ENCODE data around the gene A1BG. TPM values are rescaled to one million over a fixed set of nuclear protein-coding genes. Genes with fewer than 3 reads are reported as not detected.

Gene A1BG, protein sequence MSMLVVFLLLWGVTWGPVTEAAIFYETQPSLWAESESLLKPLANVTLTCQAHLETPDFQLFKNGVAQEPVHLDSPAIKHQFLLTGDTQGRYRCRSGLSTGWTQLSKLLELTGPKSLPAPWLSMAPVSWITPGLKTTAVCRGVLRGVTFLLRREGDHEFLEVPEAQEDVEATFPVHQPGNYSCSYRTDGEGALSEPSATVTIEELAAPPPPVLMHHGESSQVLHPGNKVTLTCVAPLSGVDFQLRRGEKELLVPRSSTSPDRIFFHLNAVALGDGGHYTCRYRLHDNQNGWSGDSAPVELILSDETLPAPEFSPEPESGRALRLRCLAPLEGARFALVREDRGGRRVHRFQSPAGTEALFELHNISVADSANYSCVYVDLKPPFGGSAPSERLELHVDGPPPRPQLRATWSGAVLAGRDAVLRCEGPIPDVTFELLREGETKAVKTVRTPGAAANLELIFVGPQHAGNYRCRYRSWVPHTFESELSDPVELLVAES
- 7.6 and 7.7 TPM in 2 replicates for total RNA-seq

DNA sequence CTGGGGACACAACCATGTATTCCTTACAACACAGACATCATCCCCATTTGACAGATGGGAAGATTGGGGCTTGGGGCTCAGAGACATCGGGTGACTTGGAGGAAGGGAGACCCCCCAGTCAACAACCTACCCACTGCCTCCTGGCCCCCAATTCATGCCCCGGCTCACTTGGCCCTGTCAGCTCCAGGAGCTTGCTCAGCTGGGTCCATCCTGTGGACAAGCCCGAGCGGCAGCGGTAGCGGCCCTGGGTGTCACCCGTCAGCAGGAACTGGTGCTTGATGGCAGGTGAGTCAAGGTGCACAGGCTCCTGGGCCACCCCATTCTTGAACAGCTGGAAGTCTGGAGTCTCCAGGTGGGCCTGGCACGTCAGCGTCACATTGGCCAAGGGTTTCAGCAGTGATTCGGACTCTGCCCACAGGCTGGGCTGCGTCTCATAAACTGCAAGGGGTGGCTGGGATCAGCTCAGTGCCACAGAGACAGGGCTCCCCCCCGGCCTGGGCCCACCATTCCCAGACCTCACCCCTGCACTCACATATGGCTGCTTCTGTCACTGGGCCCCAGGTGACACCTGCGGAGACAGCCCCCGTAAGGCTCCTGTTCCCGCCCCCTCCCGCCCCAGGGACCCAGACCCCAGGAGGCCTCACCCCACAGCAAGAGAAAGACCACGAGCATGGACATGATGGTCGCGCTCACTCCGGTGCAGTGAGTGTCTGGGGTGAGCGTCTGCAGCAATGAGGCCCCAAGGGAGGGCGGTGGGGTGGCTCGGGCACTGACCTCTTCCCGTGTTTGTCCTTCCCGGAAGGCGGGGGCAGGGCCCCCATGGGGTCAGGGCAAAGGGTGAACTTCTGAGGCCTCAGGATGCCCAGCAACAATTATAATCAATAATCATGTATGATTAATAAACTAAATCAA is at the start of gene A1BG:
A1BG (minus strand) TSS at position 733 of the 912 bp plus-strand sequence; CDS start at position 678, 55 bp downstream.
- Mint-ChIP-seq H3K27me3 (no peaks in the 10 kb centered on the region), H3K36me3 (ENCODE audit: low read depth) (peaks cover 9% of the 10 kb centered on the region), H3K27ac (no peak within 1 kb of the TSS), H3K9me3 (no peaks in the 10 kb centered on the region), H3K4me3 (no peak within 1 kb of the TSS), H3K4me1 (peaks cover 14% of the 10 kb centered on the region)
- DNase-seq = no peak
- intact Hi-C loops (cut with micrococcal nuclease) = no loop called here

DNA sequence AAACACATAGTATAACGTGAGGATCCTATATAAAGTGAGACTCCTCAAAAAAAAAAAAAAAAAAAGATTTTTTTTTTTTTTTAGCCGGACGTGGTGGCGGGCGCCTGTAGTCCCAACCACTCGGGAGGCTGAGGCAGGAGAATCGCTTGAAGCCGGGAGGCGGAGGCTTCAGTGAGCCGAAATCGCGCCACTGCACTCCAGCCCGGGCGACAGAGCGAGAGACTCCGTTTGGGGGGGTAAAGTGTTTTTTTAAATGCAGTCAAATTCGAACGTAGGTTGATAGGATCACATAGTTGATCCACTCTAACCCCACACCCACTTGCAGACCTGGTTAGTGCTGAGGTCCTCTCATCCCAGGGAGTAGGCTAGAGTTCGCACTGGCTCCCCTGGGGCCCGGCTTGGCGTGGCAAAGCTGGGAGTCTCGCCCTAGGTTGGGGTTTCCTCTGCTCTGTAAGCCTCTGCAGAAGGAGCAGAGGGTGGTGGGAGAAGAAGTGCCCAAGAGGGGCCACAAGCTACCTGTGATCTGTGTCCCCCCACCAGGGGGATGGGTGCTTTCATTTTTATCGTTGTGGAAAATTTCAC is 48.6 kb upstream of the A1BG start:
- peak; percentile 72 for DNase-seq
- Mint-ChIP-seq H3K4me1 (peaks cover 15% of the 10 kb centered on the region), H3K36me3 (ENCODE audit: low read depth) (peaks cover 4% of the 10 kb centered on the region), H3K27me3 (peaks cover 7% of the 10 kb centered on the region), H3K27ac (no peak overlapping the region), H3K9me3 (no peaks in the 10 kb centered on the region), H3K4me3 (peak overlapping the region; percentile 91)
- intact Hi-C loops (cut with micrococcal nuclease) = loop anchor here (1.0 to 2.0 kb wide), 6 partner anchors 15 to 117 kb away; partner anchors contain the start of genes RPS5, ZBTB45, ZNF446 and ZNF497

DNA sequence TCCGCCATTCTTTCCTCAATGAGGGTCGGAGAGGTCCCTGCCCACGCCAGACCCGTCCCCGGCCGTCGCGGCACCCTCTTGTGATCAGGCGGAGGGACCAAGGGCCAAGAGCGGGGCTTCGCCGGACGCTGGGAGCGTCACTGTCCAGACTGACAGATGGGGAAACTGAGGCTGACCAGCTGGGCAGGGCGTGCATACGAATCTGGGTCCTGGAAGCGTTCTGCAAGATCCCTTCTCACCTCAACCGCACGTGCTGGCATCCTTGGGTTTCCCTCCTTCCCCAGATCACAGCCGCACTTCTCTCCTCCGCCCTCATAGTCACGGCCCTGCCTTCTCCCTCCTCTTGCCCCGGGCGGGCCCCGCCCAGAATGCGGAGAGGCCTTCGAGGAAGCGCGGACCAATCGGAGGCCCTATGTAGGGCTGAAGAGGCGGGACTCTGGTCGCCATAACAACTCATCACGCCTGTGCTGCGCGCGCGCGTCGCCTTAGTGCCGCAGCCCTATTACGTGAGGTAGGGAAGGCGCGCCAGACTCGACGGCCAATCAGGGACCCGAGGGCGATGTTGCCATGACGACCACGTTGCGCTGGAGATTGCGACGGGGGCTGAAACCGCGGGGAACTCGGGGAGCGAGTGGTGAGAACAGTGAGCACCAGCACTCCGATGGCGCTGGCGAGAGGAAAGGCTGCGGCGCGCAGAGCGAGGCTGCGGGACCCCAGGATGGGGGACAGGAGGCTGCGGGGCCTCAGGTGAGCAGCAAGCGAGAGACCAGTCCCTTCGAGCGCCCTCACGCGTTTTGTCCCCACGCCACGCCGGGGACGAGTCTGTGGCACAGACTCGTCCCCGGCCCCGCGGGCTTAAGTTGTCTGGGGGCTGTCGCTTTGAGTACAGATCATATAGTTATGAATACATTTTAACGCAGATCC is 47.9 kb upstream of the A1BG start:
- H3K4me3 Mint-ChIP-seq = peak overlapping the region; percentile 91
- H3K27me3 Mint-ChIP-seq = peaks cover 7% of the 10 kb centered on the region
- peaks cover 3% of the 10 kb centered on the region for H3K36me3 Mint-ChIP-seq (ENCODE audit: low read depth)
- H3K27ac Mint-ChIP-seq = peak overlapping the region; percentile 90
- peak; percentile 100 for DNase-seq
- peaks cover 10% of the 10 kb centered on the region for H3K4me1 Mint-ChIP-seq
- intact Hi-C loops (cut with micrococcal nuclease) = loop anchor here (1.0 to 2.0 kb wide), 6 partner anchors 14 to 118 kb away; partner anchors contain the start of genes RPS5, ZBTB45, ZNF446 and ZNF497
- no peaks in the 10 kb centered on the region for H3K9me3 Mint-ChIP-seq

DNA sequence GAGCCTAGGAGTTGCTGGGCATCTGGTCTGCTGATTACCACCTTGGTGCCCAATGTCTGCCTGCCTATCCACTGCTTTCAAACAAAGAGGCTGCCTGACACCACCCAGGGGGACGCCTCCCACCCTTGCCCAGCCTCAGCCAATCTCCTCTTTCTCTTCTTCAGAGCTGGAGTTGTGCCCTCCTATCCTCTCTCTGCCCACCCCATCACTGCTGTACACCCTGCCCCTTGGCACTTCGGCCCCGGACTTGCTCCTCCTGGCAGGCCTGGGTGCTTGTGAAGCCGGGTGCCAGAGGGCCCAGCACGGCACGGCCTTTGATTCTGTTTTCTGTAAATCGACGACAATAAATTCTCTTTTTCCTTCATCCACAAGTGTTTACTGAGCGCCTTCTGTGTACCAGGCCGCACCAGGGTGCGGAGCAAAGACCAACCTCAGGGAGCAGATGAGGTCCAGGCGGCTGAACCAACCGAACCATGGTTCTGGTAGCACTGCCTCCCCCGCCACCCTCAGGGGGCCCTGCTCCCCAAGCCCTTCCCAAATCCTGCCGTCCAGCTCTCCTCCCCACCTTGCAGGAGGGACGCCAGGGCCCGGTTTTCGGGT is 47.1 kb upstream of the A1BG start:
- Mint-ChIP-seq H3K36me3 (ENCODE audit: low read depth) (peaks cover 8% of the 10 kb centered on the region), H3K4me3 (peak overlapping the region; percentile 91), H3K9me3 (no peaks in the 10 kb centered on the region), H3K27ac (no peak overlapping the region), H3K27me3 (peaks cover 7% of the 10 kb centered on the region), H3K4me1 (peaks cover 13% of the 10 kb centered on the region)
- peak; percentile 64 for DNase-seq
- intact Hi-C loops (cut with micrococcal nuclease) = loop anchor here (2.0 kb wide), 1 partner anchor 118 kb away; the partner anchor contains the start of gene ZBTB45

DNA sequence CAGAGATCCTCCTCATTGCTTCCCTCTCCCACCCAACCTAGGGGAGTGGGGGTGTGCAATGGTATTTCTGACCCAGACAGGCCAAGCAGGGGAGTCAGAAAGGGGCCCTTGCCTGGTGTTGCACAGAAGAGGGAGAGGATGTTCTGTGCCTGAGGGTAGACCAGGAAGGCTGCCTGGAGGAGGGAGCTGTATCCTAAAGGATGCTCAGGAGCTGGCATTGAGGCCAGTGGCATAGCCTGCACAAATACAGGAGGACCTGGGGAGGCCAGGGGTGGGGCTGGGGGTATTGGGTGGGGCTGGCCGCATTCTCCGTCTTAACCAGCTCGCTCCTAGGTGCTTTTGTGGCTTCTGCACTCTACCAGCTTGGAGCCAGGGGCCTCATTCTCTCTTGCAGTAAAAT is 46.6 kb upstream of the A1BG start:
- no peak overlapping the region for H3K27ac Mint-ChIP-seq
- no peaks in the 10 kb centered on the region for H3K9me3 Mint-ChIP-seq
- peaks cover 7% of the 10 kb centered on the region for H3K27me3 Mint-ChIP-seq
- peak overlapping the region; percentile 91 for H3K4me3 Mint-ChIP-seq
- intact Hi-C loops (cut with micrococcal nuclease) = loop anchor here (2.0 kb wide), 1 partner anchor 119 kb away; the partner anchor contains the start of gene ZBTB45
- DNase-seq = no peak
- H3K4me1 Mint-ChIP-seq = peaks cover 14% of the 10 kb centered on the region
- peaks cover 11% of the 10 kb centered on the region for H3K36me3 Mint-ChIP-seq (ENCODE audit: low read depth)

DNA sequence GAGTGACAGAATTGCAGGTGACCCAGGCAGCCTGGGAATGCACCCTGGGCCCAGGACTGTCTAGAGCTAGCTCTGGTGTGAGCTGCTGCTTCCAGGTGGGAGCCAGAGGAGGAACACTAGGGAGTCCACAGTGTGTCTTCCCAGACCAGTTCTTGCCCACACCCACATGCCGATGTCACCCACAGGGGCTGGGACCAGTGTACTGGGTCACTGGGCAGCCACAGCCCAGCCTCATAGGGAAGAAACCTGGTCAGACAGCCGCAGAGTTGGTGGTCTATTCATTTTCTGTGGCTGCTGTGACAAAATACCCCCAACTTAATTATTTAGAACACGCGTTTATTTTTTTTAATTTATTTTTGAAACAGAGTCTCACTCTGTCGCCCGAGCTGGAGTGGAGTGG is 45.3 kb upstream of the A1BG start:
- H3K36me3 Mint-ChIP-seq (ENCODE audit: low read depth) = peaks cover 23% of the 10 kb centered on the region
- no peaks in the 10 kb centered on the region for H3K9me3 Mint-ChIP-seq
- intact Hi-C loops (cut with micrococcal nuclease) = no loop called here
- H3K27me3 Mint-ChIP-seq = peaks cover 7% of the 10 kb centered on the region
- H3K27ac Mint-ChIP-seq = no peak overlapping the region
- no peak for DNase-seq
- peaks cover 17% of the 10 kb centered on the region for H3K4me1 Mint-ChIP-seq
- H3K4me3 Mint-ChIP-seq = no peak overlapping the region

DNA sequence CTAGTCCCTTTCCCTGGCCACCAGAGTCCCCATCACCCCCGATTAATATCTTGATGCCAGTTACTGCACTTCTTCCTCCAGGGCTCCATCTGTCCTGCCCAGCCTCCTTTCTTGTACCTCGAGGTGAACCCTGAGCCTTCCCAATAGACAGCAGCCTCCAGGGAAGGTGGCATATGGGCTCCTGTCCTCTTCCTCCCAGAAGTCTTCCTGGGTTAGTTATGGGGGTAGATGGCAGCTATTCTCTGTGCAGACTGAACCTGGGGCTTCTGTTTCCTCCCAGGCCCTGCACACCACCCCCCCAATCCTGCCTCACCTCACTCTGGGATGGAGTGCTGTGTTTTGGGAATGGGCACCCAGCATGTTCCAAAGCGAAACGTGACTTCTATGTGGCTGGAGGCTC is 44.8 kb upstream of the A1BG start:
- Mint-ChIP-seq H3K27me3 (peaks cover 7% of the 10 kb centered on the region), H3K4me1 (peaks cover 15% of the 10 kb centered on the region), H3K27ac (no peak overlapping the region), H3K36me3 (ENCODE audit: low read depth) (peaks cover 26% of the 10 kb centered on the region), H3K4me3 (no peak overlapping the region), H3K9me3 (no peaks in the 10 kb centered on the region)
- DNase-seq = no peak
- intact Hi-C loops (cut with micrococcal nuclease) = no loop called here

DNA sequence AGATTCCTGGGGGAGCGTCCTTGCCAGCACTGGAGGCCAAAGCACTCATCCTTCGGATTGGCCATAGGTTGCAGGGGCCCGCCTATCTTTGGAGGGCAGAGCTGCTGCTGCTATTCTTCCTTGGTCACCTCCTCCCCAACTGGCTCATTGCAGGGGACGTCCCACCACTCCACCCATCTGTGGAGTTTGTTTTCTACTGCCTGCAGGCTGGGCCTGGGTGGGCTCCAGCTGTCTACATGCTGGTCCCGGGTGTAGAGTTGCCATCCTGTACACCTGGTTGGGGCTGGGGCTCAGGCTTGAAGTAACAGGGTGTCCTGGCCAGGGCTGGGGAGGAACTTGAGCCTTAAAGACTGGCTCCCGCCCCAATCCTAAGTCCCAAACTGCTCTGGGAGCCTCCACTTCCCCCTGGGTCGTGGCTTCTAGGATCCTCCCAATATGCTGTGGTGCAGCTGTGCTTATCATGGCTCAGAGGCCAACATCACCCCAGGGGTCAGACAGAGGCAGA is 44.3 kb upstream of the A1BG start:
- Mint-ChIP-seq H3K36me3 (ENCODE audit: low read depth) (peaks cover 31% of the 10 kb centered on the region), H3K4me3 (no peak overlapping the region), H3K27me3 (peaks cover 7% of the 10 kb centered on the region), H3K9me3 (no peaks in the 10 kb centered on the region), H3K27ac (no peak overlapping the region), H3K4me1 (peaks cover 14% of the 10 kb centered on the region)
- intact Hi-C loops (cut with micrococcal nuclease) = no loop called here
- no peak for DNase-seq

DNA sequence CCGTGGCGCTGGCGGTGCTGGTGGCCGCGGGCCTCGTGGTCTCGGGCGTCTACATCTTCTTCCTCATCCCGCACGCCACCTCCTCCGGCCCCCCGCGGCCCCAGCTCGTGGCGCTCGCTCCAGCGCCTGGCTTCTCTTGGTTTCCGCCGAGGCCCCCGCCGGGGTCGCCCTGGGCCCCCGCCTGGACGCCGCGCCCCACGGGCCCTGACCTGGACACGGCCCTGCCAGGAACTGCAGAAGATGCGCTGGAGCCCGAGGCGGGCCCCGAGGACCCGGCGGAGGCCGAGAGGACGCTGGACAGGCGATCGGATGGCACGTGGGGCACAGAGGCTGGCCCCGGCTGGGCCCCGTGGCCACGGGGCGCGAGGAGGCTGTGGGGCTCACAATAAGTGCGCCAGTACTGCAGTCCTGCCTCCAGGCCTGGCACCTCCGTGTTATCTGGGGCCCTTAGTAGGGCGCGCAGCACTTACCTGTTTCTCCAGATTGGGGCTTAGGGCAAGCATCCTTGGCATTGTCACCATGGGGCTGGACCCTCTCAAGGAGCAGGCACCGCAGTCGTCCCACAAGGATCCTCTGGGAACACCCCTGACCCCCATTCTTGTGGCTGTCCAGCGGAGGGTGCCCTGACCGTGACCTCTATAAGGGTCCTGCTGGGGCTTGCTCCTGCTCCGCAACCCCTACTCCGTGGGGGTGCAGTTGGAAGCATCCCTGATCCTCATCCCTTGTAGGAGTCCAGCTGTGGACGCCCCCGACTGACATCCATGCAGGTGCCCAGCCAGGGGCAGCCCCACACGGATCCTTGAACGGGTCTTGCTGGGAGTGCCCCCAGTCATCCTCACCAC is 43.6 kb upstream of the A1BG start:
- Mint-ChIP-seq H3K27me3 (peaks cover 7% of the 10 kb centered on the region), H3K27ac (no peak overlapping the region), H3K4me1 (peaks cover 14% of the 10 kb centered on the region), H3K36me3 (ENCODE audit: low read depth) (peaks cover 35% of the 10 kb centered on the region), H3K9me3 (no peaks in the 10 kb centered on the region), H3K4me3 (no peak overlapping the region)
- no peak for DNase-seq
- intact Hi-C loops (cut with micrococcal nuclease) = no loop called here

DNA sequence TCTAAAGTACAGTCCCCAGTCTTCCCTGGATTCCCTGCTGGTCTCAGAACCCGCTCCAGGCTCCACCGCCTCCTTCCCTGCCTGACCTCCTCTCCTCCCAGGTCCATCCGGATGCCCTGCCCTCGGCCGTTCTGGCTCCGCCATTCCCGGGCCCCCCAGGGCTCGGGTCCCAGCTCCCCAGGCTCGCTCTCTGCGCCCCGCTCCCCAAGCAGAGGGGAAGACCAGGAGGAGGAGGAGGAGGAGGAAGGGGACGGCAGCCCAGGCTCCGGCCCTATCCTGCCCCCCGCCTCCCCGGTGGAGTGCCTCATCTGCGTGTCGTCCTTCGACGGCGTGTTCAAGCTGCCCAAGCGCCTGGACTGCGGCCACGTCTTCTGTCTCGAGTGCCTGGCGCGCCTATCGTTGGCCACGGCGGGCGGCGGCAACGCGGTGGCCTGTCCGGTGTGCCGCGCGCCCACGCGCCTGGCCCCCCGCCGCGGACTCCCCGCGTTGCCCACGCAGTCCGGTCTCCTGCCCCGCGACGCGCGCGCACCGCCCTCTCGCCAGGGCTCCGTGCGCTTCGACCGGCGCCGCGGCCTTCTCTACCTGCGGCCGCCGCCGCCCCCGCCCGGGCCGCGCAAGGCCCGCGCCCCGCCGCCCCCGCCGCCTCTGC is 42.8 kb upstream of the A1BG start:
- H3K9me3 Mint-ChIP-seq = no peaks in the 10 kb centered on the region
- no peak overlapping the region for H3K4me3 Mint-ChIP-seq
- H3K27me3 Mint-ChIP-seq = peaks cover 5% of the 10 kb centered on the region
- peaks cover 37% of the 10 kb centered on the region for H3K36me3 Mint-ChIP-seq (ENCODE audit: low read depth)
- H3K27ac Mint-ChIP-seq = no peak overlapping the region
- DNase-seq = no peak
- intact Hi-C loops (cut with micrococcal nuclease) = no loop called here
- peaks cover 12% of the 10 kb centered on the region for H3K4me1 Mint-ChIP-seq

DNA sequence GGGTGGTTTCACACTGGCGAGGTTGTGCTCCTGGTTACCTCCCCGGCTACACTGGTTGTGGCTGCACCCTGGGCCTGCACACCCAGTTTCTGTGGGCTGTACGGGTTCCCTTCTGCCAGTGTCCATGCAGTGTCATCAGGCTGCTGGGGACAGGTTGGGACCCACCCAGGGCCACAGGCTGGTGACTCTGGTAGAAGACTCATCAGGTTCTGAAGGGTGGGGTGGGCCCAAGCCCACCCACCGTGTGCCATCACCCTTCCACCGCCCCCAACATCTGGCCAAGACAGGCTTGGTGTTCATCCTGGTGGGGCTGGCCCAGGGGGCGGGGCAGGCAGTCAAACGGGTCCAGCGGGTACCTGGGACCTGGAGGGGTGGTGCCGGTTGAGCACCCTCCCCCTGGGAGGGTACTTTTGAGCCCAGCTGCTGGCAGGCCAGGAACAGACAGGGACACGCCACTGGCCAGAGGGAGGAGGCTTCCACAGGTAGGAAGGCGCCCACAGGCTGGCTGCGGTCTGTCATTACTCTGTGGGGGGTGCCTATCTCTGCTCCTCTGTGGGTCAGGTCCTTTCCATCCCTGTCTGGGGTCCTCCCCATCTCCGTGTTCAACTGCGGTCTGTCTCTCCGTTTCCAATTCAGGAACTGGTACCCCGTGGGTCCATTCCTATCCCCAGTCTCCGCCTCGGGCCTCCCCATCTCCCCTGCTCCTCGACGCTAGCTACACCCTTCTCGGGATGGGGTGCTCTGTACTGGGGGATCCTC is 42.1 kb upstream of the A1BG start, which contains the start of gene RNF225:
RNF225 (plus strand) TSS at position 437 of the 759 bp plus-strand sequence. CDS start 434 bp downstream, outside the sequence.
- intact Hi-C loops (cut with micrococcal nuclease) = no loop called here
- H3K4me3 Mint-ChIP-seq = no peak within 1 kb of the TSS
- no peaks in the 10 kb centered on the region for H3K9me3 Mint-ChIP-seq
- DNase-seq = no peak
- no peak within 1 kb of the TSS for H3K27ac Mint-ChIP-seq
- H3K36me3 Mint-ChIP-seq (ENCODE audit: low read depth) = peaks cover 43% of the 10 kb centered on the region
- H3K4me1 Mint-ChIP-seq = peaks cover 13% of the 10 kb centered on the region
- peaks cover 5% of the 10 kb centered on the region for H3K27me3 Mint-ChIP-seq
